Dermis microvascular lymphatic vessel endothelial cell (primary cell): ENCODE data around the gene ZNF444. TPM values are rescaled to one million over a fixed set of nuclear protein-coding genes. Genes with fewer than 3 reads are reported as not detected.
"Not testable (repeated sequence)": the region's sequence is repeated elsewhere in the genome, so short reads cannot be mapped to it uniquely, and the experiment has no call there.

Experiments used
- DNase-seq, 2 donors: peaks; one replicate each; pipeline versions ENCODE4 v3.0.0 to v3.0.0-alpha.2; 2010; ENCODE audit warnings: low read depth in 2 of 2
- total RNA-seq: library from RNA; depleted of rRNA; stranded (reverse); fragments of >200 nt; gene quantifications from 2 replicates; pipeline ENCODE4 v1.2.1, GENCODE V29; 2014

Gene ZNF444
- total RNA-seq: 10.7 and 16.1 TPM in 2 replicates

- DNase-seq: peak; percentile 100
Measured at GRCh38 chr19:56140583-56141416, at the start of gene ZNF444. ZNF444 (plus strand) TSS chr19:56141287; CDS start chr19:56146912, 5,625 bp downstream.

- DNase-seq: no peak
Measured at GRCh38 chr19:56091751-56092546, 49.1 kb upstream of the ZNF444 start.

GRCh38 chr19:56092685-56093631 lies 48.1 kb upstream of the ZNF444 start:
- no peak for DNase-seq

GRCh38 chr19:56094449-56094848 lies 46.6 kb upstream of the ZNF444 start:
- DNase-seq: no peak

GRCh38 chr19:56096665-56097064 lies 44.4 kb upstream of the ZNF444 start:
- no peak for DNase-seq

GRCh38 chr19:56097306-56097705 lies 43.8 kb upstream of the ZNF444 start:
- peak in 1 of 2 donors; percentile 48 for DNase-seq

GRCh38 chr19:56097776-56098175 lies 43.3 kb upstream of the ZNF444 start:
- DNase-seq: no peak

- DNase-seq: not testable (repeated sequence)
Measured at GRCh38 chr19:56098237-56098636, 42.9 kb upstream of the ZNF444 start.

GRCh38 chr19:56098731-56099568 lies 42.1 kb upstream of the ZNF444 start:
- no peak for DNase-seq

GRCh38 chr19:56099638-56100539 lies 41.2 kb upstream of the ZNF444 start:
- DNase-seq: no peak

- no peak for DNase-seq
Measured at GRCh38 chr19:56101095-56101494, 40.0 kb upstream of the ZNF444 start.

GRCh38 chr19:56101746-56102535 lies 39.1 kb upstream of the ZNF444 start:
- DNase-seq: no peak

GRCh38 chr19:56103027-56103614 lies 38.0 kb upstream of the ZNF444 start:
- DNase-seq: no peak

- DNase-seq: no peak
Measured at GRCh38 chr19:56104423-56104822, 36.7 kb upstream of the ZNF444 start.

- peak; percentile 75 to 77 for DNase-seq
Measured at GRCh38 chr19:56105090-56105701, 35.9 kb upstream of the ZNF444 start.

GRCh38 chr19:56105831-56106396 lies 35.2 kb upstream of the ZNF444 start:
- not testable (repeated sequence) for DNase-seq

GRCh38 chr19:56106397-56106849 lies 34.7 kb upstream of the ZNF444 start:
- DNase-seq: no peak
